ENCODE measurements around the gene RAP1GDS1. TPM values are rescaled to one million over a fixed set of nuclear protein-coding genes. Genes with fewer than 3 reads are reported as not detected.
A peak's percentile ranks its signal among the peaks of the same experiment; 100 is the strongest.

RAP1GDS1 gene, protein sequence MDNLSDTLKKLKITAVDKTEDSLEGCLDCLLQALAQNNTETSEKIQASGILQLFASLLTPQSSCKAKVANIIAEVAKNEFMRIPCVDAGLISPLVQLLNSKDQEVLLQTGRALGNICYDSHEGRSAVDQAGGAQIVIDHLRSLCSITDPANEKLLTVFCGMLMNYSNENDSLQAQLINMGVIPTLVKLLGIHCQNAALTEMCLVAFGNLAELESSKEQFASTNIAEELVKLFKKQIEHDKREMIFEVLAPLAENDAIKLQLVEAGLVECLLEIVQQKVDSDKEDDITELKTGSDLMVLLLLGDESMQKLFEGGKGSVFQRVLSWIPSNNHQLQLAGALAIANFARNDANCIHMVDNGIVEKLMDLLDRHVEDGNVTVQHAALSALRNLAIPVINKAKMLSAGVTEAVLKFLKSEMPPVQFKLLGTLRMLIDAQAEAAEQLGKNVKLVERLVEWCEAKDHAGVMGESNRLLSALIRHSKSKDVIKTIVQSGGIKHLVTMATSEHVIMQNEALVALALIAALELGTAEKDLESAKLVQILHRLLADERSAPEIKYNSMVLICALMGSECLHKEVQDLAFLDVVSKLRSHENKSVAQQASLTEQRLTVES
- total RNA-seq, result 10 to 100 TPM; 19.0 to 24.9 (median 22.6) TPM
- 10 to 100 TPM in 1 of 2 donors, 1 to 10 TPM in 1; 6.6 to 10.6 TPM for polyA plus RNA-seq

DNA sequence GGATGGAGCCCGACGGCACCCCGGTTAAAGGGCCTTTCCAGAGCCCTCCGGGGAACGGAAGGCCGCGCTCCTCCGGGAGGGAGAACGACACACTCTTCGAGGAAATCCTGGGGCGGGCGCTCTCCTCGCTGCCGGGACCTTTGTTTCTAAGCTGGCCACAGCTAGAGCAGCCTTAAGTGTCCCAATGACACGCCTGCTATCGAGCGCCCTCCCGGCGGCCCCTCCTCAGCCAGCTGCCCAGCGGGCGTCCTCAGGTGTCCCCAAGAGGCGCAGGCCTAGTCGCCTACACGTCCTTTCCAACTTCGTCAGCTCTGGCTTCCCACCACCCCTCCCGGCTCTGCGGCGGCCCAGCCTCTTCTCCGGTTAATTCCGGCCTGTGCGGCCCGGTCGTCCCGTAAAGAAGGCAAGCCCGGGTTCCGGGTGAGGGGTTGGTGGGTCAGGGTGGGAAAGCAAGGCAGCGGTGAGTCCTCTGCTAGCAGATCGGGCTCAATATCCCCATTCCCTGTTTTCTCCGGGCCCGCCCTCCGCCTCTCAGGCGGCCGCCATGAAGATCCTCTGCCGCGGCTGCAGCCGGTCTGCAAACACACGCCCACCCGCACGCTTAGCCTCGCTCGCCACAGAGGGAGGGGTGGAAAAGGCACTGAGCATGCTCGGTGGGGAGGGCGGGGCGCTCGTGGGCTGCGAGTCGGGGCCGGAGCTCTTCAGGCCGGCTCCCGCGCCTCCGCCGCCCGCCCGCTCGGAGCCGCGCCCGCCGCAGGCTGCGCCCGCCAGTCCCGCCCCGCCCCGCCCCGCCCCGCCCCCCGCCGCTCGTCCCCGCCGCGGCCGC, at the start of gene RAP1GDS1:
RAP1GDS1 (plus strand) TSS at position 806 of the 826 bp plus-strand sequence. CDS start 182 bp downstream, outside the sequence.
- Histone ChIP-seq H3K4me1 (peaks cover 0 to 12% (median 4%) of the 10 kb centered on the region in 3 donors), H3K4me3 (peak within 1 kb of the TSS; percentile 65 to 91 (median 70)), H3K9me3 (no peaks in the 10 kb centered on the region), H3K27ac (peak within 1 kb of the TSS; percentile 97 to 99 (median 99)), H3K36me3 (no peaks in the 10 kb centered on the region), H3K27me3 (no peaks in the 10 kb centered on the region)
- peak; percentile 95 to 98 (median 96) for DNase-seq
- no peak for FAIRE-seq
- ATAC-seq, result peak; percentile 90 to 95 (median 94)
- TF ChIP-seq, protein P1, sequence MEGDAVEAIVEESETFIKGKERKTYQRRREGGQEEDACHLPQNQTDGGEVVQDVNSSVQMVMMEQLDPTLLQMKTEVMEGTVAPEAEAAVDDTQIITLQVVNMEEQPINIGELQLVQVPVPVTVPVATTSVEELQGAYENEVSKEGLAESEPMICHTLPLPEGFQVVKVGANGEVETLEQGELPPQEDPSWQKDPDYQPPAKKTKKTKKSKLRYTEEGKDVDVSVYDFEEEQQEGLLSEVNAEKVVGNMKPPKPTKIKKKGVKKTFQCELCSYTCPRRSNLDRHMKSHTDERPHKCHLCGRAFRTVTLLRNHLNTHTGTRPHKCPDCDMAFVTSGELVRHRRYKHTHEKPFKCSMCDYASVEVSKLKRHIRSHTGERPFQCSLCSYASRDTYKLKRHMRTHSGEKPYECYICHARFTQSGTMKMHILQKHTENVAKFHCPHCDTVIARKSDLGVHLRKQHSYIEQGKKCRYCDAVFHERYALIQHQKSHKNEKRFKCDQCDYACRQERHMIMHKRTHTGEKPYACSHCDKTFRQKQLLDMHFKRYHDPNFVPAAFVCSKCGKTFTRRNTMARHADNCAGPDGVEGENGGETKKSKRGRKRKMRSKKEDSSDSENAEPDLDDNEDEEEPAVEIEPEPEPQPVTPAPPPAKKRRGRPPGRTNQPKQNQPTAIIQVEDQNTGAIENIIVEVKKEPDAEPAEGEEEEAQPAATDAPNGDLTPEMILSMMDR (IDR thresholded peaks at IDR 0.05), result no peak
- intact Hi-C loops (cut with DNase I), result no loop called here
- WGBS, 2 donors, result 0% methylated on average over 34 to 82 of the region's 84 CpGs

DNA sequence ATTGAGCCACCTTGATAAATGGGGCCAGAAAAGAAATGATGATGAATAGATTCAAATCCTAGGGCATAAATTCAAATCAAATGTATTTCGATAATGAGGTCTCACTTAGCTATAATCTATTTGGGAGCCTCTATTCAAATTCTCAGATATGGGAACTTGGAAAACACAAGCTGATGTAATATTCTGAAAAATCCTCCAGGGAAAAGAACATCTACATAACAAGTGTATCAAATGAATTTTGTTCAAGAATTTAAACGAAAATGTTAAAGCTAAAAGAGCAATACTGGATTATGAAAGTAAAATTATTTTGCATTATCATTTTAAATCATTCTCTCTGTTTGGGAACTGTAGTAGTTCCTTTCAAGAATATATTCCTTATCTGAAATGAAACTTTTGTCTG, 38.9 kb upstream of the RAP1GDS1 start:
- FAIRE-seq (no peak), ATAC-seq (no peak), DNase-seq (no peak)
- no peaks in the 10 kb centered on the region for H3K27me3 ChIP-seq
- H3K4me1 ChIP-seq, result no peaks in the 10 kb centered on the region
- H3K4me3 ChIP-seq, result no peak overlapping the region
- H3K36me3 ChIP-seq, result no peaks in the 10 kb centered on the region
- intact Hi-C loops (cut with DNase I), result no loop called here
- H3K9me3 ChIP-seq, result no peaks in the 10 kb centered on the region
- no peak overlapping the region for H3K27ac ChIP-seq
- TF ChIP-seq, protein P1 (IDR thresholded peaks at IDR 0.05), result no peak
- 52 to 56% methylated on average over 2 of the region's 2 CpGs for WGBS, 2 donors

DNA sequence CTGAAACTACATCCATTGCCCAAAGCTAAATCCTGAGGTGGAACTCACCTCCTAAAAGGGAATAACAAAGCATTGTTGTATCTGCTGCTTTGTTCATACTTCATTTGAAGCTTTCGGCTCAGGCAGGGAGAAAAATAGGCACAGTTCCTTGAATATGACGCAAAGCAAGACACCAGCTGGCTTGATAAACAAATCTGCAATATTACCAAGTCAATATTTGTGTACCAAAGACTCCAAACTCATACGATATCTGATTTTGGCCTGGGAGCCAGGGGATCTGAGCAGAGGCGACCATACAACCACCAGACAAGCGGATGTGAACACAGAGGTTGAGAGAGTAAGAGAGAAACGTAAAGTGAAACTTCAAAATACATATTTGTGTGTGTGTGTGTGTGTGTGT, 34.8 kb upstream of the RAP1GDS1 start:
- DNase-seq (peak in 2 of 6 donors; percentile 17 to 42), ATAC-seq (peak; percentile 61 to 96 (median 89)), FAIRE-seq (no peak)
- TF ChIP-seq, protein P1 (IDR thresholded peaks at IDR 0.05), result no peak
- Histone ChIP-seq H3K36me3 (no peaks in the 10 kb centered on the region), H3K4me1 (no peaks in the 10 kb centered on the region), H3K27ac (peak overlapping the region in 2 of 4 donors; percentile 35 to 51), H3K9me3 (no peaks in the 10 kb centered on the region), H3K4me3 (no peak overlapping the region), H3K27me3 (no peaks in the 10 kb centered on the region)
- intact Hi-C loops (cut with DNase I), result no loop called here
- WGBS, 2 donors, result 45% methylated on average over 6 of the region's 6 CpGs

DNA sequence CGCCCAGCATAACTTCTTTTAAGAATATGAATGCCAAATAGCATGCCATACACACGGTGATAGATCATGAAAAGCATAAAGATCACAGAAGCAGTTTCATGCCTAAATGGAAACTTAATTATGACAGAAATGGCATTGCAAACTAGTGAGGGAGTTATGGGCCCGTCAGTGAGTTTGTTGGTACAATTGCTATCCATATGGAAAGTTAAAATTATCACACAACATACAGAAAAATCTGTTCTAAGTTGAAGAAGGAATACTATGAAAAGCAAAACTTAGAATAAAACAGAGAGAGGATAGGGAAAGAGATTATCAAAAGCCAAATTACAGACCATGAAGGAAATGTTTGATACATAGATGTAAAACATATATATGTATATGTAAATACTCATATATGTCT, 30.2 kb upstream of the RAP1GDS1 start:
- ATAC-seq (no peak), DNase-seq (no peak), FAIRE-seq (no peak)
- H3K36me3 ChIP-seq, result no peaks in the 10 kb centered on the region
- H3K27ac ChIP-seq, result no peak overlapping the region
- TF ChIP-seq, protein P1 (IDR thresholded peaks at IDR 0.05), result no peak
- no peaks in the 10 kb centered on the region for H3K4me1 ChIP-seq
- intact Hi-C loops (cut with DNase I), result no loop called here
- no peak overlapping the region for H3K4me3 ChIP-seq
- WGBS, 2 donors, result 82 to 88% methylated on average over 3 of the region's 3 CpGs
- H3K9me3 ChIP-seq, result no peaks in the 10 kb centered on the region
- no peaks in the 10 kb centered on the region for H3K27me3 ChIP-seq

Data from pancreas (tissue), 10 donors.